HCT116 (cell line): ENCODE results near the gene PRKCH.

Source experiments
- CTCF ChIP-seq, 3 experiments: fragments of 200-600 bp in 1 of 3; sonication (generic) in 1 of 3; IDR thresholded peaks in 2 of 3; conservative IDR thresholded peaks in 1 of 3; 2 replicates each; pipeline ENCODE4 v1.5.1; 2012 to 2017; ENCODE audit warnings: low read depth in 2 of 3, low read length in 2 of 3, antibody characterized with exemption in 1 of 3, borderline replicate concordance in 1 of 3, control low read depth in 1 of 3, mild to moderate bottlenecking in 1 of 3, mixed read lengths in 1 of 3, mixed run types in 1 of 3, moderate library complexity in 1 of 3; ENCODE audit not compliant: insufficient read depth in 1 of 3
- REST ChIP-seq: IDR thresholded peaks from 2 replicates; pipeline ENCODE4 v1.6.1; 2012; ENCODE audit warnings: low read depth

GRCh38 chr14:61342486-61342885 lies 21.1 kb downstream of the PRKCH start:
- TF ChIP-seq REST (no peak), CTCF (IDR thresholded peaks at IDR 0.05 in 2 of 3, conservative IDR thresholded peaks at IDR 0.05 in 1 of 3; ENCODE audit: borderline replicate concordance in 1 of 3, insufficient read depth in 1 of 3, low read depth in 2 of 3, low read length in 2 of 3) (no peak)
